Breast epithelium (tissue), 3 donors: ENCODE measurements around the gene IFNLR1.

Source experiments
- CTCF ChIP-seq, 3 donors: fragments of 450-650 bp; IDR thresholded peaks; one replicate each; pipeline ENCODE4 v1.5.1; 2016 to 2017; ENCODE audit warnings: antibody characterized with exemption in 3 of 3, mild to moderate bottlenecking in 3 of 3, moderate library complexity in 3 of 3
- POLR2AphosphoS5 ChIP-seq, 3 donors: sonication (generic); formaldehyde crosslinking; IDR thresholded peaks; one replicate each; pipeline ENCODE4 v1.6.1; 2017; ENCODE audit warnings: antibody characterized with exemption in 3 of 3

DNA sequence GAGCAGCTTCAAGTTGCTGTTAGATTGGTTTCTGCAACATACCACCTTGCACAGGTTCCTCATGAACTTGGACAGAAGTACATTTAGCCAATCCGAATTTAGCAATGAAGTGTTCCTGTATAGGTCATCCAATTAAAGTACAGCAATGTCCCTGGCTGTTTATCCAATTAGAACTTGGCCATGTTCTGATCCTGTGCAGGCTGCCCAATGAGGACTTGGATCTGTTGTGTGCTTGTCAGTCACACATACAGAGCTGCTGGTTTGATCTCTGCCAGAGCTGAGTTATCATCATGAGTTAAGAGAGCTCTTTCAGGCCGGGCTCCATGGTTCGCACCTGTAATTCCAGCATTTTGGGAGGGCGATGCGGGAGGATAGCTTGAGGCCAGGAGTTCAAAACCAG is 22.0 kb upstream of the IFNLR1 start:
- no peak for TF ChIP-seq POLR2AphosphoS5 (IDR thresholded peaks at IDR 0.05)
- no peak for TF ChIP-seq CTCF (IDR thresholded peaks at IDR 0.05)
